Mesendoderm (in vitro differentiated cells): ENCODE measurements around the gene ATP8B4.

Experiments
- DNase-seq: peaks from one replicate; pipeline ENCODE4 v3.0.0; 2013
- H2AK5ac ChIP-seq: 2 replicates; pipeline ENCODE4 v1.6.1; 2013; ENCODE audit warnings: low read length, inconsistent platforms
- H2BK120ac ChIP-seq: 2 replicates; pipeline ENCODE4 v1.6.1; 2013; ENCODE audit warnings: low read depth, mild to moderate bottlenecking, low read length, moderate library complexity, mixed read lengths
- H2BK15ac ChIP-seq: replicated peaks from 2 replicates; pipeline ENCODE4 v1.6.1; 2013; ENCODE audit warnings: low read depth, mild to moderate bottlenecking, moderate library complexity
- H2BK5ac ChIP-seq: 2 replicates; pipeline ENCODE4 v1.6.1; 2013; ENCODE audit warnings: low read length, inconsistent platforms
- H3K18ac ChIP-seq: 2 replicates; pipeline ENCODE4 v1.6.1; 2013; ENCODE audit warnings: mild to moderate bottlenecking, low read length, mixed read lengths
- H3K23ac ChIP-seq: one replicate; pipeline ENCODE4 v1.6.1; 2013; ENCODE audit warnings: low read length
- H3K27ac ChIP-seq: 2 replicates; pipeline ENCODE4 v1.5.1; 2013; ENCODE audit warnings: low read depth, mild to moderate bottlenecking, inconsistent platforms, low read length, moderate library complexity
- H3K27me3 ChIP-seq: 2 replicates; pipeline ENCODE4 v1.6.1; 2013; ENCODE audit warnings: low read length, control low read depth, mild to moderate bottlenecking, inconsistent platforms; ENCODE audit not compliant: insufficient read depth, poor library complexity
- H3K36me3 ChIP-seq: 2 replicates; pipeline ENCODE4 v1.6.1; 2013; ENCODE audit warnings: low read length, inconsistent platforms; ENCODE audit not compliant: control insufficient read depth, insufficient read depth
- H3K4ac ChIP-seq: one replicate; pipeline ENCODE4 v1.6.1; 2013; ENCODE audit warnings: low read depth, mild to moderate bottlenecking, low read length, moderate library complexity
- H3K4me1 ChIP-seq: 2 replicates; pipeline ENCODE4 v1.6.1; 2013; ENCODE audit warnings: low read depth, low read length, inconsistent platforms; ENCODE audit not compliant: control insufficient read depth
- H3K4me2 ChIP-seq: 2 replicates; pipeline ENCODE4 v1.6.1; 2013; ENCODE audit warnings: low read length
- H3K4me3 ChIP-seq: 2 replicates; pipeline ENCODE4 v1.5.1; 2013; ENCODE audit warnings: mild to moderate bottlenecking, low read length
- H3K56ac ChIP-seq: one replicate; pipeline ENCODE4 v1.6.1; 2013; ENCODE audit warnings: low read length
- H3K79me1 ChIP-seq: 2 replicates; pipeline ENCODE4 v1.6.1; 2013; ENCODE audit warnings: low read length, inconsistent platforms
- H3K79me2 ChIP-seq: 2 replicates; pipeline ENCODE4 v1.6.1; 2013; ENCODE audit warnings: mild to moderate bottlenecking, low read length; ENCODE audit not compliant: control insufficient read depth, insufficient read depth
- H3K9ac ChIP-seq: 2 replicates; pipeline ENCODE4 v1.6.1; 2013; ENCODE audit warnings: low read length, inconsistent platforms
- H4K5ac ChIP-seq: one replicate; pipeline ENCODE4 v1.6.1; 2013; ENCODE audit warnings: low read length
- H4K8ac ChIP-seq: one replicate; pipeline ENCODE4 v1.6.1; 2013; ENCODE audit warnings: low read depth, mild to moderate bottlenecking, control low read depth, low read length, moderate library complexity
- WGBS: extraction: QIAGEN DNeasy Blood & Tissue Kit; methylation state at CpG from one replicate; pipeline ENCODE4 v1.1.7; 2013; ENCODE audit warnings: low lambda C conversion rate, missing lambda C conversion rate; ENCODE audit not compliant: insufficient coverage; ENCODE audit errors: extremely low coverage; 5-methylcytosine and 5-hydroxymethylcytosine counted together

The ATP8B4 gene

DNA sequence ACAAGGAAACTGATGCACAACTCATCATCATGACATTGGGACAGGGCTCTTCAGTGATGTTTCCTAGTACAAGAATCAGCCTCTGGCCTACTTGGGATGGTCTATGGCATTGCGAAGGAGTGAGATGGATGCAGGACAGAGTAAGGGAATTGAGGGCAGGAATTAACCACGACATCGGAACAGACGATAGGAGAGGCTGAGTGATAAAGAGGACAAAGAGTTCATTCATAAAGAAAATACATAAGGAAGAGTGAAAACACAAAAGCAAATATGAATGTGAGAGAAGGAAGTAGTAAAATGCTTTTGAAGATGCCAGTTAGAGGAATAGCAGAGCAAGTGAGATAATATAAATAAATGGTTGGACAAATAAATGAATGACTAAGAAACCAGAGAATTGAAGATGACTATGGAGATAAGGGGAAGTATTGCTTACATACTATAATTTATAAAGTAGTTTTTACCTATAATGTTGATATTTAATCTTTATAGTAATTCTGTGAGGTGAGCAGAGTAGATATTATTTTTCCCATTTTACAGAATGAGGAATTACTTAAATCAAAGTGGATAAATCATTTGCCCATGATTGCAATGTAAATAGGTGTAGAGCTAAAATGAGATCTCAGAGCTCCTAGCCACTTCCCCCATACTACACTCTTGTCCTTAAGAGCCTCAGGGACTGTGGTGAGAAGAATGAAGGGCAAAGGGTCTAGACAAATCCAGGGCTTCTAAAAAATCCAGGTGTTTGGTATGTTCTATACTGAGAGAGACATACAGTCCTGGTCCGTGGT lies 294.9 kb downstream of the ATP8B4 start:
- no peak overlapping the region for H3K23ac ChIP-seq
- no peak overlapping the region for H3K4me2 ChIP-seq
- no peak overlapping the region for H2AK5ac ChIP-seq
- no peak overlapping the region for H2BK5ac ChIP-seq
- no peak overlapping the region for H4K8ac ChIP-seq
- no peak overlapping the region for H2BK120ac ChIP-seq
- H3K79me1 ChIP-seq = no peaks in the 10 kb centered on the region
- no peak overlapping the region for H3K4me3 ChIP-seq
- no peaks in the 10 kb centered on the region for H3K4me1 ChIP-seq
- WGBS = no CpG with 5 or more reads among the region's 5 CpGs
- no peaks in the 10 kb centered on the region for H3K79me2 ChIP-seq
- H3K36me3 ChIP-seq = no peaks in the 10 kb centered on the region
- no peak overlapping the region for H3K18ac ChIP-seq
- no peaks in the 10 kb centered on the region for H3K27me3 ChIP-seq
- no peak overlapping the region for H3K27ac ChIP-seq
- H3K9ac ChIP-seq = no peak overlapping the region
- no peak overlapping the region for H4K5ac ChIP-seq
- H2BK15ac ChIP-seq = no peak overlapping the region
- H3K4ac ChIP-seq = no peak overlapping the region
- no peak for DNase-seq
- no peak overlapping the region for H3K56ac ChIP-seq

GRCh38 chr15:49817100-49817499 lies 301.9 kb downstream of the ATP8B4 start:
- Histone ChIP-seq H3K56ac (no peak overlapping the region), H3K4me1 (no peaks in the 10 kb centered on the region), H3K18ac (no peak overlapping the region), H2BK15ac (no peak overlapping the region), H2BK120ac (no peak overlapping the region), H3K4me2 (no peak overlapping the region), H2AK5ac (no peak overlapping the region), H3K4ac (no peak overlapping the region), H3K23ac (no peak overlapping the region), H4K5ac (no peak overlapping the region), H3K4me3 (no peak overlapping the region), H2BK5ac (no peak overlapping the region), H3K79me2 (no peaks in the 10 kb centered on the region), H3K27ac (no peak overlapping the region), H3K27me3 (no peaks in the 10 kb centered on the region), H4K8ac (no peak overlapping the region), H3K9ac (no peak overlapping the region), H3K79me1 (no peaks in the 10 kb centered on the region), H3K36me3 (no peaks in the 10 kb centered on the region)
- DNase-seq = no peak
- no CpG with 5 or more reads among the region's 2 CpGs for WGBS

DNA sequence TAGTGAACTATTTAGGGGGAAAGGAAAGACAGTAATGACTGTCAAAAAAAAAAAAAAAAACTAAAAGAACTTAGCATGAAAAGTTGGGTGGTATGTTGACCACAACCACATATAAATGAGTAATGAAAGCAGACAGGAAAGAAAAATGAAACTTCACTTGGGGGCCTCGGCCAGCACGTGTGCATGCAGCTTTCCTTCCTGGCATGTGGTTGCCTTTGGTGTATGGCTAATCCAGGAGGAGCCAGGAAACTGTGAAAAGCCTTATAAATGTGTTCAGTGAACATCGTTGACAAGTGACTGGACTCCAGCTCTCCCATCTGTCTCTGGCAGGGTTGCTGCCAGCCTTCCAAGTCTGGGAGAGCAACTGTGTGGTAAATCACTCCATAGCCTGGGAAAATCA lies 303.1 kb downstream of the ATP8B4 start:
- Histone ChIP-seq H3K79me1 (no peaks in the 10 kb centered on the region), H3K18ac (no peak overlapping the region), H3K56ac (no peak overlapping the region), H4K8ac (no peak overlapping the region), H3K27me3 (no peaks in the 10 kb centered on the region), H3K4me1 (no peaks in the 10 kb centered on the region), H2BK5ac (no peak overlapping the region), H2BK15ac (no peak overlapping the region), H3K9ac (no peak overlapping the region), H3K79me2 (no peaks in the 10 kb centered on the region), H4K5ac (no peak overlapping the region), H3K4me3 (no peak overlapping the region), H3K23ac (no peak overlapping the region), H3K4ac (no peak overlapping the region), H2BK120ac (peak overlapping the region; percentile 45), H2AK5ac (no peak overlapping the region), H3K27ac (no peak overlapping the region), H3K4me2 (no peak overlapping the region), H3K36me3 (no peaks in the 10 kb centered on the region)
- DNase-seq = no peak
- no CpG with 5 or more reads among the region's 3 CpGs for WGBS

DNA sequence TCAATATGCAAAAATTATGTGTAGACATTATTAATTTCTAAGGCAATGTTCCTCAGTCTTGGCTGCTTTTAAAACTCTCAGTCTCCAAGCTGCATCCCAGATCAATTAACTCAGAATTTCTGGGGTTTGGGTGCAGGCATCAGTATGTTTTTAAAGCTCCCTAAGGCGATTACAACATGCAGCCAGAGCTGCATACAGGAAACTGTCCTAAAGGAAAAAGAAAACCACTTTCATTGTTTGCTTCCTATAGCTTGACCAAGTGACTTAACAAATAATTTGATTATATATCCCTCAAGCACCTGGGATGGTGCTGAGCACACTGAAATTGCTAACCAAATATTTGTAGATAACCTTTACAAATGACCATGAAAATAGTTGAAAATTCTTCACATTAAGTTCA lies 303.5 kb downstream of the ATP8B4 start:
- no peak overlapping the region for H3K23ac ChIP-seq
- WGBS = no CpG with 5 or more reads among the region's 1 CpG
- H3K9ac ChIP-seq = no peak overlapping the region
- H3K79me2 ChIP-seq = no peaks in the 10 kb centered on the region
- no peak overlapping the region for H4K8ac ChIP-seq
- no peak overlapping the region for H3K4me2 ChIP-seq
- no peaks in the 10 kb centered on the region for H3K27me3 ChIP-seq
- no peak overlapping the region for H3K18ac ChIP-seq
- no peak overlapping the region for H4K5ac ChIP-seq
- no peaks in the 10 kb centered on the region for H3K36me3 ChIP-seq
- H2BK120ac ChIP-seq = no peak overlapping the region
- H3K27ac ChIP-seq = no peak overlapping the region
- H3K56ac ChIP-seq = no peak overlapping the region
- H3K4ac ChIP-seq = no peak overlapping the region
- no peak overlapping the region for H2BK5ac ChIP-seq
- no peak overlapping the region for H2BK15ac ChIP-seq
- no peaks in the 10 kb centered on the region for H3K79me1 ChIP-seq
- DNase-seq = no peak
- H3K4me1 ChIP-seq = no peaks in the 10 kb centered on the region
- H2AK5ac ChIP-seq = no peak overlapping the region
- H3K4me3 ChIP-seq = no peak overlapping the region

GRCh38 chr15:49814709-49815108 lies 304.3 kb downstream of the ATP8B4 start:
- H3K4me2 ChIP-seq = no peak overlapping the region
- no peak overlapping the region for H2AK5ac ChIP-seq
- H4K5ac ChIP-seq = no peak overlapping the region
- no peak overlapping the region for H3K9ac ChIP-seq
- H3K4me1 ChIP-seq = no peaks in the 10 kb centered on the region
- H3K4me3 ChIP-seq = no peak overlapping the region
- no peaks in the 10 kb centered on the region for H3K79me2 ChIP-seq
- no peak overlapping the region for H3K27ac ChIP-seq
- H3K4ac ChIP-seq = no peak overlapping the region
- H3K27me3 ChIP-seq = no peaks in the 10 kb centered on the region
- no peak overlapping the region for H4K8ac ChIP-seq
- no CpG with 5 or more reads among the region's 1 CpG for WGBS
- DNase-seq = no peak
- no peak overlapping the region for H2BK5ac ChIP-seq
- no peak overlapping the region for H3K56ac ChIP-seq
- no peak overlapping the region for H3K23ac ChIP-seq
- no peak overlapping the region for H3K18ac ChIP-seq
- H2BK120ac ChIP-seq = no peak overlapping the region
- H2BK15ac ChIP-seq = no peak overlapping the region
- H3K36me3 ChIP-seq = no peaks in the 10 kb centered on the region
- H3K79me1 ChIP-seq = no peaks in the 10 kb centered on the region

DNA sequence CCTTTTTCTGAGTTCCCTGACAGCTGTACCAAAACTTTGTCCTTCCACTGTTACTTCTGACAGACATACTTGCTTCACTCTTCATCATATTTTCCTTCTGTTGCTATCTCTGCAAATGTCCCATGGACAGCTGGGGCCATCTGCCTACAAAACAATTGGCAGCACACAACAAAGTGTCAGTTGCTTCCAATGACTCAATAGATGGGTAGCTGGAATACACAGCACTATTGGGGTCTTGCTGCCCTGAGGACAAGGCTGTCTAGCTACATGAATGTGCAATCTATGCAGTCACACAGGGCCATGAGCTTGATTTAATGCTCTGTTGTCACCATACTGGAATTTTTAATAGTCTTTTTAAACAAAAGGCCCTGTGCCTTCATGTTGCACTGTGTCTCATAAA lies 305.4 kb downstream of the ATP8B4 start:
- H4K5ac ChIP-seq = no peak overlapping the region
- no peak overlapping the region for H3K4ac ChIP-seq
- H3K18ac ChIP-seq = no peak overlapping the region
- no peak overlapping the region for H3K56ac ChIP-seq
- no peaks in the 10 kb centered on the region for H3K79me1 ChIP-seq
- H2AK5ac ChIP-seq = no peak overlapping the region
- H3K27ac ChIP-seq = no peak overlapping the region
- H3K4me3 ChIP-seq = no peak overlapping the region
- no peak overlapping the region for H2BK5ac ChIP-seq
- H3K9ac ChIP-seq = no peak overlapping the region
- no peak overlapping the region for H4K8ac ChIP-seq
- no peaks in the 10 kb centered on the region for H3K4me1 ChIP-seq
- H3K4me2 ChIP-seq = no peak overlapping the region
- no peak overlapping the region for H2BK120ac ChIP-seq
- H2BK15ac ChIP-seq = no peak overlapping the region
- H3K36me3 ChIP-seq = no peaks in the 10 kb centered on the region
- H3K79me2 ChIP-seq = no peaks in the 10 kb centered on the region
- no peaks in the 10 kb centered on the region for H3K27me3 ChIP-seq
- no peak for DNase-seq
- no peak overlapping the region for H3K23ac ChIP-seq
